Right lobe of liver (tissue), 6 donors: Measurements from ENCODE around the gene ENPP6. TPM values are rescaled to one million over a fixed set of nuclear protein-coding genes. Genes with fewer than 3 reads are reported as not detected.

Source experiments
- ATAC-seq, 4 donors: fragments of 200-7000 bp; cut with Tn5 transposase; one replicate each; pipeline ENCODE4 v1.9.1; 2020; ENCODE audit warnings: mild to moderate bottlenecking in 4 of 4, moderate library complexity in 4 of 4
- DNase-seq, 3 donors: peaks; one replicate each; pipeline ENCODE4 v3.0.0-alpha.2; 2020
- H3K27ac ChIP-seq, 3 donors: fragments of 200-600 bp; one replicate each; pipeline ENCODE4 v1.8.0; 2022
- H3K27me3 ChIP-seq, 2 donors: fragments of 200-600 bp; one replicate each; pipeline ENCODE4 v1.8.0; 2022
- H3K36me3 ChIP-seq, 4 donors: fragments of 200-600 bp; sonication (generic) in 1 of 4; one replicate each; pipeline versions ENCODE4 v1.5.1 to v1.8.0; 2017 to 2022; ENCODE audit warnings: control low read depth in 1 of 4
- H3K4me1 ChIP-seq, 4 donors: fragments of 200-600 bp; sonication (generic) in 1 of 4; one replicate each; pipeline versions ENCODE4 v1.5.1 to v1.8.0; 2017 to 2022; ENCODE audit warnings: control low read depth in 1 of 4
- H3K4me3 ChIP-seq, 3 donors: fragments of 200-600 bp; one replicate each; pipeline ENCODE4 v1.8.0; 2022
- H3K9me3 ChIP-seq, 4 donors: fragments of 200-600 bp; sonication (generic) in 1 of 4; one replicate each; pipeline versions ENCODE4 v1.5.1 to v1.8.0; 2017 to 2022; ENCODE audit warnings: control low read depth in 1 of 4
- POLR2A ChIP-seq: fragments of 450-650 bp; IDR thresholded peaks from one replicate; pipeline ENCODE4 v1.6.1; 2017; ENCODE audit warnings: antibody characterized with exemption, mild to moderate bottlenecking
- WGBS: methylation state at CpG from one replicate; pipeline ENCODE4 v1.1.6; 2018; ENCODE audit warnings: low coverage, low lambda C conversion rate; ENCODE audit not compliant: insufficient coverage; ENCODE audit errors: missing lambda C conversion rate; 5-methylcytosine and 5-hydroxymethylcytosine counted together
- intact Hi-C, 2 donors: fragments of 100-400 bp; cut with DNase I; formaldehyde crosslinking; loops; one replicate each; pipeline versions ENCODE4 v1.11.2 to v1.14.1; 2022
- total RNA-seq, 6 experiments: library from RNA; depleted of rRNA in 2 of 6; stranded (reverse); fragments of >200 nt in 2 of 6; fragmentation: NEBNext Ultra II Directional in 3 of 6; extraction: Animal tissue kit (Norgen Biotek cat#: 25700) in 3 of 6; gene quantifications; one replicate each; pipeline versions ENCODE4 v1.1.0 to v1.2.4, GENCODE V29; 2016 to 2023
- TF ChIP-seq, protein P1 (sequence below), 4 donors: fragments of 200-600 bp in 3 of 4; fragments of 450-650 bp in 1 of 4; IDR thresholded peaks; one replicate each; pipeline versions ENCODE4 v1.5.1 to v1.8.0; 2016 to 2022; ENCODE audit warnings: antibody characterized with exemption in 4 of 4, mild to moderate bottlenecking in 2 of 4
- donor health status: DM: no; HTN: yes; CAD: no.
- donor health status: DM: no; HTN: no; CAD: no.
- donor health status: DM: no; HTN: no; CAD: no.
- donor health status: DM: no; HTN: yes; CAD: no.
- donor health status: DM: no; HTN: yes; CAD: no.

The ENPP6 gene
- total RNA-seq, 6 experiments from 2014 or later: 0.06 to 0.42 TPM; not detected in 4

- ATAC-seq (no peak), DNase-seq (no peak)
- H3K9me3 ChIP-seq: no peaks in the 10 kb centered on the region
- no peak overlapping the region for H3K4me3 ChIP-seq
- TF ChIP-seq, protein P1, sequence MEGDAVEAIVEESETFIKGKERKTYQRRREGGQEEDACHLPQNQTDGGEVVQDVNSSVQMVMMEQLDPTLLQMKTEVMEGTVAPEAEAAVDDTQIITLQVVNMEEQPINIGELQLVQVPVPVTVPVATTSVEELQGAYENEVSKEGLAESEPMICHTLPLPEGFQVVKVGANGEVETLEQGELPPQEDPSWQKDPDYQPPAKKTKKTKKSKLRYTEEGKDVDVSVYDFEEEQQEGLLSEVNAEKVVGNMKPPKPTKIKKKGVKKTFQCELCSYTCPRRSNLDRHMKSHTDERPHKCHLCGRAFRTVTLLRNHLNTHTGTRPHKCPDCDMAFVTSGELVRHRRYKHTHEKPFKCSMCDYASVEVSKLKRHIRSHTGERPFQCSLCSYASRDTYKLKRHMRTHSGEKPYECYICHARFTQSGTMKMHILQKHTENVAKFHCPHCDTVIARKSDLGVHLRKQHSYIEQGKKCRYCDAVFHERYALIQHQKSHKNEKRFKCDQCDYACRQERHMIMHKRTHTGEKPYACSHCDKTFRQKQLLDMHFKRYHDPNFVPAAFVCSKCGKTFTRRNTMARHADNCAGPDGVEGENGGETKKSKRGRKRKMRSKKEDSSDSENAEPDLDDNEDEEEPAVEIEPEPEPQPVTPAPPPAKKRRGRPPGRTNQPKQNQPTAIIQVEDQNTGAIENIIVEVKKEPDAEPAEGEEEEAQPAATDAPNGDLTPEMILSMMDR (IDR thresholded peaks at IDR 0.05): no peak
- TF ChIP-seq POLR2A: no peak
- H3K27ac ChIP-seq: no peak overlapping the region
- 75% methylated on average over 1 of the region's 7 CpGs for WGBS
- H3K4me1 ChIP-seq: peaks cover 0 to 7% (median 3%) of the 10 kb centered on the region in 4 donors
- H3K36me3 ChIP-seq: no peaks in the 10 kb centered on the region
- intact Hi-C loops: no loop called here
- H3K27me3 ChIP-seq: no peaks in the 10 kb centered on the region
These were observed 106.3 kb downstream of the ENPP6 start for GRCh38 chr4:184111233-184111832.

DNA sequence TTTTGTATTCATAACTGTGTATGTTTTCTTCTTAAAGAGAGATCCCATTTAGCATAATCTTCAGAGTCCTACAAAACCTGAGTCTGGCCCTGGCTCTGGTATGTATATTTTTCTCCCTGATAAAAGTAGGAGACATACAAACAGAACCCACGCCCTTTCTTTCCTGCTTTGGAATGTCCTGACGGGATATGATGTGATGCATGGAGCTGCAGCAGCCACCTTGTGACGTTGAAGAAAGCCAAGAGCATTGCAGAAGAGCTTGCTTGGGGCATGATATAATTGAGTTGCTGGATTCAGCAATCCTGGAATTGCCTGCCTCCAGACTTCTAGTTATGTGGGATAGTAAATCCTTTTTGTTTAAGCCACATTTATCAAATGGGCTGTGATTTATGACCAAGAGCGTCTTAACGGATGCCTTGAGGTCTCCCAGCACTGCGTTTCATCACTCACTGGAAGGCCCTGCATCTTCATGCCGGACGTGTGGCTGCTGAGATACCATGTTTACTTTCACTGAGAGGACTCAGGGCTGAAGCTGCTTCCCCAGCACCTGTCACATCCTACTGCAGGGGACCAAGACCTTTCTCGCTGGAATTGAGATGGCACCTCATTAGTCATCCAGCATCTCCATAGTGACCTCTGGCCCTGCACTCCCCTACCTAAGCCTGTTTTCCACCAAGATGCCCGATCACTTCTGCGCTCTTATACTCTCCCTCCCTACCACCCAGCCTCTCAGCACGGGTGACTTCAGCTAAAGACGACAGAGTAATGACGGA is 107.0 kb downstream of the ENPP6 start:
- no peak overlapping the region for H3K4me3 ChIP-seq
- no peak for DNase-seq
- H3K9me3 ChIP-seq: no peaks in the 10 kb centered on the region
- ATAC-seq: no peak
- intact Hi-C loops: no loop called here
- 91% methylated on average over 13 of the region's 14 CpGs for WGBS
- H3K27ac ChIP-seq: no peak overlapping the region
- peaks cover 0 to 7% (median 3%) of the 10 kb centered on the region in 4 donors for H3K4me1 ChIP-seq
- H3K36me3 ChIP-seq: no peaks in the 10 kb centered on the region
- no peak for TF ChIP-seq POLR2A
- TF ChIP-seq, protein P1 (IDR thresholded peaks at IDR 0.05): no peak
- H3K27me3 ChIP-seq: no peaks in the 10 kb centered on the region

GRCh38 chr4:184108006-184108501 is 109.6 kb downstream of the ENPP6 start:
- H3K4me1 ChIP-seq: peaks cover 0 to 31% (median 14%) of the 10 kb centered on the region in 4 donors
- ATAC-seq: no peak
- WGBS: 88% methylated on average over 6 of the region's 10 CpGs
- H3K27me3 ChIP-seq: no peaks in the 10 kb centered on the region
- H3K27ac ChIP-seq: no peak overlapping the region
- TF ChIP-seq POLR2A: no peak
- TF ChIP-seq, protein P1 (IDR thresholded peaks at IDR 0.05): no peak
- intact Hi-C loops: no loop called here
- no peaks in the 10 kb centered on the region for H3K9me3 ChIP-seq
- no peak for DNase-seq
- no peak overlapping the region for H3K4me3 ChIP-seq
- no peaks in the 10 kb centered on the region for H3K36me3 ChIP-seq

GRCh38 chr4:184104419-184105101 is 113.1 kb downstream of the ENPP6 start:
- Histone ChIP-seq H3K4me3 (no peak overlapping the region), H3K27me3 (no peaks in the 10 kb centered on the region), H3K4me1 (peaks cover 0 to 30% (median 11%) of the 10 kb centered on the region in 4 donors), H3K27ac (peak overlapping the region in 2 of 3 donors; percentile 39 to 54), H3K9me3 (no peaks in the 10 kb centered on the region), H3K36me3 (no peaks in the 10 kb centered on the region)
- ATAC-seq: peak; percentile 91 to 93 (median 92)
- intact Hi-C loops: no loop called here
- TF ChIP-seq, protein P1 (IDR thresholded peaks at IDR 0.05): no peak
- TF ChIP-seq POLR2A: no peak
- DNase-seq: peak in 1 of 3 donors; percentile 86
- 33% methylated on average over 5 of the region's 5 CpGs for WGBS
